T-helper 1 cell (primary cell): ENCODE results near the gene GRID2.
"Not testable (repeated sequence)": the region's sequence is repeated elsewhere in the genome, so short reads cannot be mapped to it uniquely, and the experiment has no call there.

ENCODE experiments used
- DNase-seq, 5 donors: peaks; one replicate each; pipeline ENCODE4 v3.0.0-alpha.2; 2012 to 2020

The GRID2 gene

DNA sequence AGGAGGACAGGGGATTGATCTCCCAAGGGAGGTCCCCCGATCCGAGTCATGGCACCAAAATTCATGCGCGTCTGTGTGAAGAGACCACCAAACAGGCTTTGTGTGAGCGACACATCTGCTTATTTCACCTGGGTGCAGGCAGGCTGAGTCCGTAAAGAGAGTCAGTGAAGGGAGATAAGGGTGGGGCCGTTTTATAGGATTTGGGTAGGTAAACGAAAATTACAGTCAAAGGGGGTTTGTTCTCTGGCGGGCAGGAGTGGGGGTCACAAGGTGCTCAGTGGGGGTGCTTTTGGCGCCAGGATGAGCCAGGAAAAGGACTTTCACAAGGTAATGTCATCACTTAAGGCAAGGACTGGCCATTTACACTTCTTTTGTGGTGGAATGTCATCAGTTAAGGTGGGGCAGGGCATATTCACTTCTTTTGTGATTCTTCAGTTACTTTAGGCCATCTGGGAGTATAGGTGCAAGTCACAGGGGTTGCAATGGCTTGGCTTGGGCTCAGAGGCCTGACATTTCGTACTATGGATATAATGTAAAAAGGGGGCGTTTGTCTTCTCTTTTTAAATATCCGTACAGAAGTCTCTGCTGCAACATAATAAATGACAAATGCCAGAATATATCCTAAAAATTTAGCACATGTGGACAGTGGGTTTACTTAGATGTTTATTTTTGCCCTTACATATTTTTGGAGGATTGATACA lies 140.5 kb downstream of the GRID2 start:
- not testable (repeated sequence) for DNase-seq

DNA sequence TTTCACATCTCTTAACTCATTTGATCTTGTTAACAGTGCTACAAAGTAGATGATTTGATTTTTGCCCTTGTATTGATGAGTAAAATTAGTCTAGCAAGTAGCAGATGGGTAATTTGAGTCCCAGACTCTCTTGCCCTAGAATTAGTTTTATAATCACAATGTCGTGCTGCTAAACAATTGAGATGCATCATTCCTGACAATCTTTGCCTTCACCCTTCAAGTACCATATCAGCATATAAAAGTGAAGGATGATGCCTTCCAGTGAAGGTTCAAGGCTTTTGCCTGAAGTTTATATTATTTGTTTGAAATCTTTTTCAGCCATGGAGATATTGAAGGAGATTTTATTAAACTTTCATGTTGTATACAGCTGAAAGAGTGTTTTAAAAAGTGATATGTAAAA lies 141.4 kb downstream of the GRID2 start:
- DNase-seq = no peak

DNA sequence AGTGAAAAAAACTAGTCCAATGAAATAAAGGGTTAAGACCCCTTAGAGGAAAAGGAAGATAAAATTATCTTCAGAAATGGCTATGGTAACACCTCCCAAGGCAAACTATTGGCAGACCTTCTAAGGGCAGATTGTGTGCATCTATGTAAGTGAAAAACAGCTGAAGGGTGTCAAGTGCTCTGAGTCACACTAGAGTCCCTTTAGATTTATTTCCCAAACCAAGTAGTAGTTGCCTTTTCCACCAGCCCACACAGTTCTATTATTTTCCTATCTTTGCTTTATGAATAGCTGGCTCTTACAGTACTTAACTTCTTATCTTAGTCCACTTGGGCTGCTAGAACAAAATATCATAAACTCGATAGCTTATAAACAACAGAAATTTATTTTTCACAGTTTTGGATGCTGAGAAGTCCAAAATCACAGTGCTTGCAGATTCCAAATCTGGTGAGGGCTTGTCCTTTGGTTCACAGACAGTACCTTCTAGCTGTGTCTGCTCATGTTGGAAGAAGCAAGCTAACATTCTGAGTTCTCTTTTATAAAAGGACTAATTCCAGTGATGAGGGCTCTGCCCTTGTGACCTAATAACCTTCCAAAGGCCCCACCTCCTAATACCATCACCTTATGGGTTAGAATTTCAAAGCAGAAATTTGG lies 143.6 kb downstream of the GRID2 start:
- DNase-seq = no peak

DNA sequence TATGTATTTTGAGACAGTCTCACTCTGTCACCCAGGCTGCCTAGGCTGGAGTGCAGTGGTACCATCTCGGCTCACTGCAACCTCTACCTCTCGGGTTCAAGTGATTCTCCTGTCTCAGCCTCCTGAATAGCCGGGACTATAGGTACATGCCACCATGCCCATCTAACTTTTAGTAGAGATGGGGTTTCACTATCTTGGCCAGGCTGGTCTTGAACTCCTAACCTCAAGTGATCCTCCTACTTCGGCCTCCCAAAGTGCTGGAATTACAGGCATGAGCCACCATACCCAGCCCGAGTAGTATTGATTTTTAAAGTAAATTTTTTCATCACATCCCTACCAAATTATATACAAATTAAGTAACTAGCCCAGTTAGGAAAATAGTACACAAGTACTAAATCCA lies 144.4 kb downstream of the GRID2 start:
- DNase-seq = not testable (repeated sequence)

DNA sequence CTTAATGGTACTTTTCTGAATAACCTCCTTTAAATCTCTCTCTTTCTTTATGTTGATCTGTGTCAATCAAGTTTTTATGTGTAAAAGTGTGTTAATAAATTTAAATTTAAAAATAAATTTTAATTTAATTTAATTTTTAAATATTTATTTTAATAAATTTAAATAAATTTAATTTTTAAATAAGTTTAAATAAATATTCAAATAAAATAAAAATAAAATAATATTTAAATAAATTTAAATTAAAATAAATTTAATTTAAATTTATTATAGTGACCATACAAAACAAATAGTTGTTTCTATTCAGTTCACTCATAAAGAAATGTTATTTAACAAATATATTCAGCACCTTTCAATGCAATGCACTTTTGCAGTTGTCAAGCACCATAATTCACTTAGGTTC lies 146.9 kb downstream of the GRID2 start:
- no peak for DNase-seq

DNA sequence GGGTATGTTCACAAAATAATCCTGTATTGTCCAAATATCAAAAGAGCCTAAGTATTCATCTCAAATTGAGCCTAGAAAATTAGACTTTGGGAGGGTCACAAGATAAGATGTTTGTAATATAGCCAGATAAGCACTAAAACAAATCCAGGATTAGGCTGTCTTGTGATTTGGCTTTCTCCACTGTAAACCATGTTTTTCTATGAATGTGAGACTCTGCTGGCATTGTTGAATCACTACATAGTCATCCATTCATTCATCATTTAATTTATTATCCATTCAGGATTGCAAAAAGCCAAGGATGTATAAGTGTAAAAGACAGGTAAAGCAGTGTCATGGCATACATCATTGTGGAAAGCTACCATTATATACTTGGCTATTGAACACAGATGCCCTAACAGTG lies 148.0 kb downstream of the GRID2 start:
- DNase-seq = no peak

DNA sequence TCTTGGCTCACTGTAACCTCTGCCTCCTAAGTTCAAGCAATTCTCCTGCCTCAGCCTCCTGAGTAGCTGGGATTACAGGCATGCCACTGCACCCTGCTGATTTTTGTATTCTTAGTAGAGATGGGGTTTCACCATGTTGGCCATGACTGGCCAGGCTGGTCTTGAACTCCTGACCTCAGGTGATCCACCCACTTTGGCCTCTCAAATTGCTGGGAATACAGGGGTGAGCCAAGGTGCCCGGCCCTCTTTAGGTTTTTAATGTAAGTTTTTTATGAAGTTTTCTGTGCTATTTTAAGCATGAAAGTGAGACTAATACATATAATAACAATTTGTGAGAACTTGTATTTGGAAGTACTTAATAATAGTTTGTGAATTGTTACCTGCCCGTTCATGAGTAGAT lies 148.6 kb downstream of the GRID2 start:
- DNase-seq = not testable (repeated sequence)

DNA sequence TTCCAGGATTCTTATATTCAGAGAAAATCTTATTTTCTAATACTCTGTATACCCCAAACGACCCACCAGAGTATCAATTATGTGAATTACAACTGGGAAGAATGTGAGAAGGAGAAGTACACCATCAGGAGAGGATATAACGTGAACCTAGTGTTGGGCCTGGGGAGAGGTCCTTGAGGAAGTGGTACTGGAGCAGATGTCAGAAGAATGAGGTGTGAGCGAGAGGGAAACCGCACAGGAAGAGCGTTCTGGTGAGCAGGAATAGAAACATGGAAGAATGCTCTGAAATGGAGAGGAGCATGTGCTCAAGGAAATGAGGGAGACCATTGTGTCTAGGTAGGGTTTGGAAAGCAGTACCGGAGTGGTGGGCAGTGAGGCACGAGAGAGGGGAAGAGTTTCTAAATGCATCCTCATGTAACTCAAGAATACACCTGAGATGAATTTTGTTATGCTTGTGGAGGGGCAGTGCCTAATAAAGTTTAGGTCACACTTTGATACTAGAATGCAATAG lies 151.6 kb downstream of the GRID2 start:
- no peak for DNase-seq

DNA sequence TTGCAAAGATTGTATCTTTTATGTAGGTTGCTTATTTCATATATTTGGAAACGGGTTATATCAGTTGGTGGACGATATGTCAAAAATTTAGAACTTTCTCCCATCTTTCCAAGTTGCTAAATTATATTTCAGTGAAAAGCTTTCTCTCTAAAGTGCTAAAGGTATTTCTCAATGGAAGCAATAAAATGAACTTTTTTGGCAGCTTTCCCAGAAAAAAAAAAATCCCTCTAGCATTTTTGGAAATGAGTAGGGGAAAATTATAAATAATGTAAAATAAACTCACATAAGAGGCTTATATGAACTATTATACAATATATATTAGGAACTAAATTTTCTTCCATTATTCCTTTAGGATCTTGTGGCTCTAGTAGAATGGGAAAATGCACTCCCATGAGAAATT lies 152.2 kb downstream of the GRID2 start:
- no peak for DNase-seq

DNA sequence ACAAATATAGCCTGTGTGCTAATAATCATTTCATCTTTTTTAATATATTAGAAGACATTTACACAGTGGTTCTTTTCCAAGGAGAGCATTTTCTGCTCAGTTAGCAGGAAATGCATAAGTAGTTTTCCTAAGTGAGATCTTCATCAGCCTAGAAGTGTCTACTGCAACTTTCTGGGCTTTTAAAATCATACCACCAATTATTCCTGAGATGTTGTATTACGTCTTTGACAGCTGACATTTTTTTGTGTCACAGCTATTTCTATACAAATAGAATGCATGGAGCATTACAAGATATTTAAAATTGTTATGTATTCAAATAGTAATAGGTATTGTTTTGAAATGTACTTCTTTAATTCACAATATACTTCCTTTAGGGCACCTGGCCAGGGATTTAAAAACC lies 158.0 kb downstream of the GRID2 start:
- DNase-seq = no peak

DNA sequence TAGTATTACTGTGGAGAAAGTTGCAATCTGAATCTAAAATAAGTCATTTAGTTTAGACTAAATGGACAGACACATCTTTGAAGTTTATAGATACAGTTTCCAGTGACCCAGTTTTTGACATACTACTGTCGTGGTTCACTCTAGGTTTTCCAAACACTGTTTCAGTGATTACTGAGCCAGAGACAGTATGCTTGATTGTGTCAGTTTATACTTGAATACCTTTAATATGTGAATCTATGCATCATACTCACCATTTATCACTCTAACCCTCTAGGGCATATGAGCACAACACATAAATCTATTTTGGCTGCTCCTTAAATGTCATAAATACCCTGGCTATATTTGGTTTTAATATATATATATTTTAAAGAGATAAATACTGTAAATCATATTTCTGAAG lies 173.5 kb downstream of the GRID2 start:
- DNase-seq = no peak

DNA sequence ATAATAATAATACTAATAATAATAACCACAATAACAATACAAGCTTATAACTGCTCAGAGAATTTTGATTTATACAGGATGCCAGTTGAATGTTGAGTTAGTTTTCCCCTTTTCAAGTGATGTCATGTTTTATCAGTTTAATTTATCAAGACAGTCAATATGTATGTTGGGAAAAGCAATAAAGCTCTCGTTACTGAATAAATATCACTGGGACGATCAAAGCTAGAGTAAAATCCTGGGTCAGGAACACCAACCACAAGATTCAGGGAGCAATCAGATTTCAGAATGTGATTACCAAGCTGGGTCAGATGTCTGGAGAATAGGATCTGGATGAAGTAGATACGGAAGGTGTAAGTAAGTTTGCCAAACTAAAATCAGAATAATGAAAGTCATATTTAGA lies 179.6 kb downstream of the GRID2 start:
- DNase-seq = no peak

DNA sequence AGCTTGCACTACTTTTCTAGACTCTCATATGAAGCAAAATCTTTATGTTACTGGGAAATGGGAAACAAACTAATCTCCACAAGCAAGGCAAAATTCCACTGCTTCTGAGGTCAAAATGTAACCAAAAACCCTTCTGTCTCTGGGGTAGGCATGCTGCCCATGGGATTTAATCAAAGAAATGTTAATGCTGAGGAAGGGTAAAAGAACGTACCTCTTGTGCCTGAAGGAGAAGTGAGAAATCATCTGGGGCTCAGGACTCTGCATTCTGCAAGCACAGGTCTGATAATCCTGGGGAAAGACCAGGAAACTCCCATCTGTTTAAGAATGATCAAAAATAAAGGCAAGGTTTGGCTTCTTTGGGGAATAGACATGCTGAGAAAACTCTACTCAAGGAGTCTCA lies 184.7 kb downstream of the GRID2 start:
- no peak for DNase-seq

DNA sequence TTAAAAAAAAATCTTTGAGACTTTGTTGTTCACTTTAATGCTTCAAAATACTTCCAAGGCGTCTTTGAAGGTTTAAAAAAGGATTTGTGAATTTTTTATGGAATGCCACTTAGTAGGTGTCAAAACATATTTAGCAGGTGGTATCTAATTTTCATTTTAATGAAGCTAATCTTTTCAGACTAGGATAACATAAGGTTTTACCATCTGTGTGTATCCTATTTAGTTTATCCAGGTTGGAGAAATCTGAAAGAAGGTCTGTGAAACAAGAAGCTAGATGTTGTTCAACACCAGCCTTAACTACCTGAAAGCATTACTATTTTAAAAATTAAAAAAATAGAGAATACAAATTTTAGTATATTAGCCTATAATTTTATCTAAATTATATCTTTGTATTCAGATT lies 193.4 kb downstream of the GRID2 start:
- no peak for DNase-seq

DNA sequence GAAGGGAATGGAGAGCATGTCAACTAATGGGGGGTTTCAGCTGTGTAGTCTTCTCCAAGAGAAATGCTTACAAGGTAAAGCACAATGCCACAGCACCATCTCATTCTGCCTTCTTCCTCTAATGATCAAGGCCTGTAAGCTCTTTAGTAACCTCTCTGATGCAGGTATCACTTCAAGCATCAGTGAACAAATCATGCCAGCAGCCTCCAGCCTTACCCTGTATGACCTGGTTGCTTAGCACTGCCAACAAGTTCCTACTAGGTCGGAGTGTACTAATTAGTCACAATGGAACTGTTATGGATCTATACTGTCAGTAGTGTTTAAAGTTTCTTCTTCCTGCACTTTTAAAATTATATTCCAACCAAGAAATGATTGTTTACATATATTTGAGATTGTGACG lies 197.7 kb downstream of the GRID2 start:
- DNase-seq = no peak

DNA sequence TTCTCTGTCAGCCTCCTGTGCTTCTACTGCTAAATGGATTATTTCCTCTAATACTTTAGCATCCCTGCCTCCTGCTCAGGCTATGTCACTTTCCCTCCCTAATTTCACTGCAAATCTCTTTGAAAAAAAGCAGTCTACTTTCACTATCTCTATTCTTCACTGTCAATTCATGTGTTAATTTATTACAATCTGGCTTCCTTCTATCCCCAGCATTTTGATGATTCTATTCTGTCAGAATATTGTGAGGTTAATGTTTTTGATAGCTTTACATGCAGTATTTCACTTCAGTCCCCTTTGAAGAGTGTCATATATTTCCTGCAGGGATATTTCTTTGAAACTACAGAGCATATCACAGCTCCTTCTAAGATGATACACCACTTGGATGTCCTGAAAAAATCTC lies 203.2 kb downstream of the GRID2 start:
- no peak for DNase-seq

DNA sequence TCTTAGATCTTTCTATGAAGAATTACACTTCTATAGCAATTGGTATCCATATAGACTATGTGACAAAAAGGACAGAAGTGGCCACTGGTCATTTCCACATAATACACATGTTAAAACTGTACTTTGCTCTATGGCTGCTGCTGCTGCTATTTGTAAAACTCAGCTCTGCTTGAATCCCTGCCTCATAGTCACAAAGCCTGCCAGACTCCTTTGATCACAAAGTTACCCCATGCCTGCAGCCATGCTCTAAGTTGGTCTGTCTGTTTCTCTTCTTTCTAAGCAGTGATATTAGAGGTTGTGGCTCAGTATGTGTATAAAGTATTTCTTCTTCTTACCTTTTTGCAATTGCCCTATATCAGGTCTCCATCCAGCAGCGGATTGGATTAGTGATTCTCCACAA lies 210.9 kb downstream of the GRID2 start:
- DNase-seq = no peak

DNA sequence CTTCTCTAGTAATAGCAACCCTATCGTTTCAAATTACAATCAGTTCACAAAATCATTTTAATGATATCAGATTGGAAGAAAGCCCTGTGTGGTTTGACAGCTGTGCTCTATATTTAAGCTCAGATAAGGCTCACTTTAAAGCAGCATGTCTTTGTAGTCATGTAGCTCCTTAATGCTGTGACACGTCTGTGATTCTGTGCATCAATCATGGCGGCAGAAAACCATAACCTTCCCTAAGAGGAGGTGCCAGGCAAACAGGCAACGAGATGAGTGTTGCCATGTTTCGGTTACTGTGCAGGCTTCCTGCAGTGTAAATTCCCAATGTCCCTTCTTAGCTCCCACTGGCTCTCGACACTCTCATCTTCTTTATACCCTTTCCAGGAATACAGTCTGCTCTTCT lies 212.7 kb downstream of the GRID2 start:
- no peak for DNase-seq

DNA sequence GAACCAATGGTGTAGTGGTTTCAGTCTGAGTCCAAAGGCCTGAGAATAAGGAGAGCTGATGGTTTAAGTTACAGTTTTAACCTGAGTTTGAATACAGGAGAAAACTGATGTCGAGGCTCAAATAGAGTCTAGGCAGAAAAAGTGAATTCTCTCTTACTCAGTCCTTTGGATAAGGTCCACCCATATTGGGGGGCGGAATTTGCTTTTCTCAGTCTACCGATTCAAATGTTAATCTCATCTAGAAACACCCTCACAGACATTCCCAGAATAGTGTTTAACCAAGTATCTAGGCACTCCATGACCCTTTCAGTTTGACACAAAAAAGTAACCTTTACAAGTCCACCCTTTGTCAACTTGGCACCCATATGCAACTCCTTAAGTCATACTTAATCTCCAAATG lies 216.0 kb downstream of the GRID2 start:
- DNase-seq = no peak

DNA sequence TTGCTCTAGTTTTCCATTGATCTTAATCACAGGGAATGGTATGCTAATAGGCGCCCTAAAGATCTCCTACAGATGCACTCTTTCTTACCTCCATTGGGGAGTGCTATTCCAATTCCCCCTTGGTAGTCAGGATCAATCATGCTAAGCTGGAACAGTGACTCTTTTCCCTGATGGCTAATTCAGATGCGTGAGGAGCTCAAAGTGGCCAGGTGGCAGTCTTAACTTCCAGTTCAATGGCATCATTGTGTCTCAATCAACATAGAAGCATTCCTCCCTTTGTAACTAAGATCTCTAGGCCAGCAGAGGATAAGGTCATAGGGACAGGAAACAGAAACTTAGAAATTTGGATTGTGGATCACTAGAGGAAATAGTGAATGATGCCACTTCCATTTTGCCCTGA lies 216.8 kb downstream of the GRID2 start:
- no peak for DNase-seq

DNA sequence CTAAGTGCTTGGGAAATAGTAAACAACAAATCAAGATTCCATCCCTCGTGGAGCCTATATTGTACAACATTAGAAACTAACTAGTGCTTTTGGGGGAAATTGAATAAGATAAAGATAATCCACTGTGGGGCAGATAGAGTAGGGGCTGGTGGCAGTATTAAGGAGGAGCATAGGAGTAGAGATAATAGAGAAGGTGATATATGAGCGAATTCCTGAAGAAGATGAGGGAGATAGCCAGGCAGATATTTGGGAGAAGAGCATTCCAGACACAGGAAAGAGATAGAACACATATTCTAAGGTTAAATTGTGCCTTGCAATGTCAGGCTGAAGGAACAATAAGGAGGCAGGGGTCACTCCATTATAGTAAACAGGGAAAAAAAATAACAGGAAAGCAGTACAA lies 218.2 kb downstream of the GRID2 start:
- DNase-seq = no peak

DNA sequence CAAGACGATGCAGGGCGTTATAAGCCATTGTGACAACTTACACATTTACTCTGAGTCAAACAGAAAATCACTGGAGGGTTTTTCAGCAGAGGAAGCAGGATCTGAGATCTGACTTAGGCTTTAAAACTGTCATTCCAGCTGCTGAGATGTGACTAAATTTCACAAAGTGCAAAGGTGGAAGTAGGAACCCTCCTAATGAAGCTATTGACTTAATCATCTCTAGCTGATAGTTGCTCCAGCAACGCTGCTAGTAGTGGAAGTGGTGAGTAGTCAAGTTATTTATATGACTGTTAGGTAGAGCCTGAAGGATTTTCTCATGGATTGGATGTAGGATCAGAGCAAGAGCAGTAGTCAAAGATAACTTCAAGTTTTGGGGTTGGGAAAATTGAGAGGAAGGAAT lies 218.6 kb downstream of the GRID2 start:
- DNase-seq = no peak

DNA sequence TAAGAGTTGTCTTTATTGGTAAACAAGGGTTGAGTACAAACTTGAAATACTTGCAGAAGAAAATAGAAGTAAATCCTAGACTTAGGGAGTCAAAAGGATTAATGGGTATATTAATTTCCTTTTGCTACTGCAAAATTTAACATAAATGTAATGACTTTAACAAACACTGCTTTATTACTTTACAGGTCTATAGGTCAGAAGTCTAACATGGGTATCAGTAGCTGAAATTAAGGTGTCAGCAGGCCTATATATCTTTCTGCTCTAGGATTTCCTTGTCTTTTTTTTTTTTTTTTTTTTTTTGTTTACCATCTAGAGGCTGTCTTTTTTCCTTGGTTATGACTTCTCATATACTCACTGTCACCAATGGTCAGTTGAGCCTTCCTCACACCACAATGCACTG lies 220.4 kb downstream of the GRID2 start:
- no peak for DNase-seq

DNA sequence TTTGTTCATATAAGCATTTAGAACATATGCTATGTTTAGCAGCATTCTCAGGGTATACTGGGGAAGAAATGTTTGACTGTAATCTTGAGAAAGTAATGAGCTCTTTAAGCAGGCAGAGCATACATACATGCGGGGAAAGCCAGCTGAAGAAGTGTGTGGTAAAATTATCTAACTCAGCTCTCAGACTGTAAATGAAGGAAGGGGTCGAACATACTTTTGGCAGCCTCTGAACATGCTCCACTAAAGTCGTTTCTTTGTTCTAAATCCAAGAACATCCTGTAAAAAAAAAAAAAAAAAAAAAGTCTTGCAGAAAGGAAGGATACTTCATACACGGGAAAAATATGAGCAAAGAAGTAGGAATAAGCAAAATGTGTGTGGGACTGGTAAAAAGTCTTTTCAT lies 224.8 kb downstream of the GRID2 start:
- no peak for DNase-seq

DNA sequence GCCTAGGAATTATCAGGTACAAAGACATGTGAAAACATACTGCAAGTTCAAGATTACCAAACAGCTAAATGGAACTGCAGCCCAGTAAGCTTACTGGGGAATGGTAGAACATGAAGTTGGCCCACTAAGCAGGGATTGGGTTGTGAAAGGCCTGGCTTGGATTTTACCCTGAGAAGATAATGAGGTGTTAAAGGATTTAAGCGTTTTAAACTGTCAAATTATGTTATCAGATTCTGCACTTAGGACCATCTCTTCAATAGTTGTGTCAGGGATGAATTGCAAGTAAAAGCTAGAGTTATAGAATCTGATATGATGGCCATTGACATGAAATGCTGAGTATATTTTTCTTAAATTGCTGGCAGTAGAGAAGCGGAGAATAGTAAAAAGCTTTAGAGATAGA lies 225.7 kb downstream of the GRID2 start:
- DNase-seq = no peak
